Erythroblast (primary cell): ENCODE measurements around the gene MAGED2.

Experiments
- GATA1 ChIP-seq: IDR thresholded peaks from 2 replicates; pipeline ENCODE4 v1.6.1; 2011; ENCODE audit warnings: low read depth, mild to moderate bottlenecking, control low read depth, low read length, moderate library complexity
- POLR2A ChIP-seq: IDR thresholded peaks from 2 replicates; pipeline ENCODE4 v1.6.1; 2011; ENCODE audit warnings: mild to moderate bottlenecking, low read length

- TF ChIP-seq POLR2A (no peak), GATA1 (no peak)
These were observed 18.3 kb downstream of the MAGED2 start for GRCh38 chrX:54825716-54826438.
